NCI-H1092 treated with DMSO at 0.1 percent for 48 hours (cell line): ENCODE data around the gene ZNF608.

Source experiments
- DNase-seq: peaks from one replicate; lab custom pipeline; 2025; lab: John Stamatoyannopoulos, UW

Gene ZNF608, protein sequence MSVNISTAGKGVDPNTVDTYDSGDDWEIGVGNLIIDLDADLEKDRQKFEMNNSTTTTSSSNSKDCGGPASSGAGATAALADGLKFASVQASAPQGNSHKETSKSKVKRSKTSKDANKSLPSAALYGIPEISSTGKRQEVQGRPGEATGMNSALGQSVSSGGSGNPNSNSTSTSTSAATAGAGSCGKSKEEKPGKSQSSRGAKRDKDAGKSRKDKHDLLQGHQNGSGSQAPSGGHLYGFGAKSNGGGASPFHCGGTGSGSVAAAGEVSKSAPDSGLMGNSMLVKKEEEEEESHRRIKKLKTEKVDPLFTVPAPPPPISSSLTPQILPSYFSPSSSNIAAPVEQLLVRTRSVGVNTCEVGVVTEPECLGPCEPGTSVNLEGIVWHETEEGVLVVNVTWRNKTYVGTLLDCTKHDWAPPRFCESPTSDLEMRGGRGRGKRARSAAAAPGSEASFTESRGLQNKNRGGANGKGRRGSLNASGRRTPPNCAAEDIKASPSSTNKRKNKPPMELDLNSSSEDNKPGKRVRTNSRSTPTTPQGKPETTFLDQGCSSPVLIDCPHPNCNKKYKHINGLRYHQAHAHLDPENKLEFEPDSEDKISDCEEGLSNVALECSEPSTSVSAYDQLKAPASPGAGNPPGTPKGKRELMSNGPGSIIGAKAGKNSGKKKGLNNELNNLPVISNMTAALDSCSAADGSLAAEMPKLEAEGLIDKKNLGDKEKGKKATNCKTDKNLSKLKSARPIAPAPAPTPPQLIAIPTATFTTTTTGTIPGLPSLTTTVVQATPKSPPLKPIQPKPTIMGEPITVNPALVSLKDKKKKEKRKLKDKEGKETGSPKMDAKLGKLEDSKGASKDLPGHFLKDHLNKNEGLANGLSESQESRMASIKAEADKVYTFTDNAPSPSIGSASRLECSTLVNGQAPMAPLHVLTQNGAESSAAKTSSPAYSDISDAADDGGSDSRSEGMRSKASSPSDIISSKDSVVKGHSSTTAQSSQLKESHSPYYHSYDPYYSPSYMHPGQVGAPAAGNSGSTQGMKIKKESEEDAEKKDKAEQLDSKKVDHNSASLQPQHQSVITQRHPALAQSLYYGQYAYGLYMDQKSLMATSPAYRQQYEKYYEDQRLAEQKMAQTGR (N-terminal part only)

GRCh38 chr5:124745928-124746915 is at the start of gene ZNF608:
TSS of gene ZNF608 (minus strand) at chr5:124746639. CDS start at chr5:124744989, 1,650 bp downstream.
- peak; percentile 48 for DNase-seq

DNA sequence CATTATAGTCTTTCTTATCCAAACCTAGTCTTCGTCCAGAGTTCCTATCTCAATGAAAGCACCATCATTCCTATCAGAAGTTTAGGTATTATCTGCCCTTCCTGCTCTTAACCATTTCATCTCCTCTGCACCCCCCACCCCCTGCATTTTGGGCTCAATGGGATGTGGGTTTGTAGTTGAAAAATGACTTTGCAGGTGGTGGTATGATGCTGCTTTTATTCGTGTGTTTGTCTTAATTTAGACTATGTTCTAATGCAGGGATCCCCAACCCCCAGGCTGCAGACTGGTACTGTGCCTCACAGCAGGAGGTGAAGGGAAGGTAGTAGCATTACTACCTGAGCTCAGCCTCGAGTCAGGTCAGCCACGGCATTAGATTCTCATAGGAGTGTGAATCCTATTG is 49.4 kb upstream of the ZNF608 start:
- DNase-seq, result no peak

GRCh38 chr5:124790895-124791732 is 44.7 kb upstream of the ZNF608 start:
- DNase-seq, result peak; percentile 38

DNA sequence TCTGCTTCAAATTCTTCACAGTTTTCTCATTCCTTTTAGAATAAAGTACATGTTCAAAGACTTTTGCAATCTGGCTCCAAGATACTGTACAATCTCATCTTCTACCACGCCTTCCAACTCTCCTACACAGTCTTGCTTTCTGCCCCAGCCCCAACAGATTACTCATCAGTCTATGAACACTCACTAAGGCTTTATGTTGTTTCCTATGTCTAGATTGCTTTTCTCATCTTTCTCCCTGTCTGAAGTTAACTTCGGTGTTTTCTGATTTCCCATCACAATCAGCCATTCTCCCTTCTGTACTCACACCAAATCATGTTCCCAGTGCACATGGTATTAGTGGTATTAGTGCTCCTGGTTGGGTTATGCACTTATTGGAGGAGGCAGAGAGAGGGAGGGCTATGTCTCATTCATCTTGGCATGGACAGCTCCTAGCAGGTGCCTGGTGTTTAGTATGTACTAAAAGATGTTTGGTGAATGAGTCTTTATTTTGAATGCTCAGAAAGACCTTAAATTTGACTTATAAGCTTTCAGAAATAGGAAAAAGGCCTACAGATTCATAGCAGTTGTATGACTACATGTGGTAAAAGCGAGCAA is 44.0 kb upstream of the ZNF608 start:
- DNase-seq, result no peak

- no peak for DNase-seq
Observed at GRCh38 chr5:124789104-124789605, 42.7 kb upstream of the ZNF608 start.

GRCh38 chr5:124783794-124784193 is 37.4 kb upstream of the ZNF608 start:
- DNase-seq, result no peak

DNA sequence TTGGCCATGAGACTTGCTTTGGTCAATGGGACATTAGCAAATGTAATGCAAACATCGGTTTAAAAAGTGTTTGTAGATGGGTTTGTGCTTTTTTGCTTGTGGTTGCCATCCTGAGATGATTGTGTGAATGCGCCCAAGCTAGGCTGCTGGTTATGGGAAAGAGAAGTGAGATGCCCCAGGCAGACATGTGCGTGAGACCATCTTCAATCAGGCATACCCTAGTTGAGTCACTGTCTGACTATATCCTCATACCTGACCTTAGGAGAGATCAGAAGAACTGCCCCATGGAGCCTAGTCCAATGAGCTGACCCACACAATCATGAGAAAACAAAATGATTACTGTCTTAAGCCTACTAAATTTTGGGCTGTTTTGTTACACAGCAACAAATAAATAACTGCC is 36.8 kb upstream of the ZNF608 start:
- no peak for DNase-seq

DNA sequence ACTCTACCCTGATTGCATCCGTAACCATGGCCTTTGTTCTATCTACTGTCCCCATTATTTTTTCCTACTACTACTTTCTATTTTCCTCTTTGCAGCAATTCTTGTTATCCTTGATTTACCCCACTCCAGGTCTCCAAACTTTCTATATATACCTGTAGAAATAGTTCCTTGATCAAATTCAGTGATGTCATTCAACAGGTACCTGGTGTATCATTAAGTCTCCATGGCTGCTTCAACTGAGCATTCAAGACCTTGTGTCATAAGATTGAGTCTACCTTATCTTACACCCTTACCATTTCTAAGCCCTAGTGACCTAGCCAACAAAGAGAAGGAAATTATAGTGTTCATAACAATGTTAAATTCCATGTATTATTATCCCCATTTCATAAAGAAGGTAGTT is 35.8 kb upstream of the ZNF608 start:
- DNase-seq, result no peak

- DNase-seq, result no peak
Observed at GRCh38 chr5:124780011-124780410, 33.6 kb upstream of the ZNF608 start.

DNA sequence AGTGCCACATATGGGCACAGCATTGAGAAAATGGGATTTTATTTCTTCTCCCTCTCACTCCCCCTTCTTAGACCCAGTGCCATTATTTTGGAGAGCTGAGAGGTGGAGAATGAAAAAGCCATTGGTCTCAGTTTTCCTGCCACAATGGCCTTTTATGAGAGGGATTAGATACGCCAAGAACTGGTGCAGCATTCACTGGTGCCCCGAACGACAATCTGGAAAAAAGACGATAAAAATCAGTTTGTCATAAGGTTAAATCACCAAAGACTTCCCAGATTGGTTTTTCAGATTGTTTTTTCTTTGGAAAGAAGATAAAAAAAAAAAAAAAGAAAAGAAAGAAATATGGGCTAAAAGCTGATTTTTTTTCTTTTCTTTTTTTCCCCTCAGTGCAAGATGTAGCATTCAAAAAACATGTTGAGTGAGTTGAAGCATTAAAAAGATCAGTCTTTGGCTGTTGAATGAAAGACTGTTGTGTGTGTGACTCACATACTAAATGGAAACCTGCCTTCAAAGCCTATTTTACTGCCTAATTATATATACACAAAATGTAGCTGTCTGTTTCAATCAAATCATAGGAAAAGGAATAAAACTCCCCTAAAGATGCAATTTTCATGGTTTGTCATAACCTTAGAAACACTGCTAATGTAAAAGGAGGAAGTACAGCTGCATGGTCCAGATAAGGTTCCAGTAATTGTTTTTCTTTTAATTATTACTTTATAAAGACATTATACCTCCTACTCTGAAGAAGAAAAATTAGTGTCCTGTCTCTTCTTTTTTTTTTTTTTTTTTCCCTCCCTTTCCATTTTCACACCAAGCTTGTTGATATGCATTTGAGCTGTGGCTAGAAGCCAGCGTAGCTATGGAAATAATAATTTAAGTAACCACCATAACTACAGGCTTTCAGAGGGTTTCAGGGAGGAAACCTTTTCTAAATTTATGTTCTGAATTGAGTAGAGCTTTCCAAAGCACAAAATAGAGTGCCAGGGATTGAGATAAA is 27.2 kb upstream of the ZNF608 start:
- DNase-seq, result peak; percentile 77

GRCh38 chr5:124772457-124773200 is 26.2 kb upstream of the ZNF608 start:
- peak; percentile 51 for DNase-seq

- no peak for DNase-seq
Observed at GRCh38 chr5:124771761-124772160, 25.3 kb upstream of the ZNF608 start.

GRCh38 chr5:124764992-124765611 is 18.7 kb upstream of the ZNF608 start:
- peak; percentile 26 for DNase-seq

DNA sequence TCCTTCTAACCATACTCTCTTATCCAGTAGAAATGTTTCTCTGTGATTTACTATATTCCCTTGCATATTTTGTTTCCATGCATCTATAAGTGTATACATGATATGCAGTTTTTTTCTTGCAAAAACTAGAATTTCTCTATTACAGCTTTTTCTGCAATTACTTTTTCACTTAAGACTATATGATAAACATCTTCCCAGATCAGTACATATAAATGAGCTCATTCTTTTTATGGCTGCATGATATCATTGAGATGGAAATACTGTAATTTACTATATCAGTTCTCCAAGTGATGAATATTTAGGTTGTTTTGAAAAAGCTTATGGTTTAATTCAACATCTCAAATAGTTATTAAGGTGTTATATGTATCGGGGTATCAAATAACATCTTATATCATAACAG is 18.1 kb upstream of the ZNF608 start:
- no peak for DNase-seq

GRCh38 chr5:124761010-124761409 is 14.6 kb upstream of the ZNF608 start:
- DNase-seq, result no peak

- DNase-seq, result no peak
Observed at GRCh38 chr5:124760608-124761007, 14.2 kb upstream of the ZNF608 start.

- DNase-seq, result no peak
Observed at GRCh38 chr5:124755565-124755964, 9.1 kb upstream of the ZNF608 start.
